Natural killer cell treated with Interleukin-12 subunit alpha and Interleukin-12 subunit beta and Interleukin-15 and Interleukin-18, amount 100 ng/mL, for 72 hours (primary cell): Measurements from ENCODE around the gene MRPS25. TPM values are rescaled to one million over a fixed set of nuclear protein-coding genes. Genes with fewer than 3 reads are reported as not detected.
A peak's percentile ranks its signal among the peaks of the same experiment; 100 is the strongest.

ENCODE experiments used
- ATAC-seq, 2 donors: fragments of 150-1000 bp; cut with Tn5 transposase in 1 of 2; sonication (Bioruptor Pico), chemical (Tn5 transposase) in 1 of 2; 2 replicates each; pipeline ENCODE4 v1.10.0; 2021
- DNase-seq: peaks from one replicate; pipeline ENCODE4 v3.0.0; 2022; ENCODE audit warnings: low spot score
- H3K27ac Mint-ChIP-seq, 2 donors: 1 replicate in 1 of 2; 2 replicates in 1 of 2; pipeline ENCODE4 v1.8.0; 2022; ENCODE audit warnings: mixed read lengths in 2 of 2, mild to moderate bottlenecking in 1 of 2, moderate library complexity in 1 of 2
- H3K27me3 Mint-ChIP-seq, 2 donors: 1 replicate in 1 of 2; 2 replicates in 1 of 2; pipeline ENCODE4 v1.8.0; 2022; ENCODE audit warnings: mixed read lengths in 2 of 2
- H3K36me3 Mint-ChIP-seq: one replicate; pipeline ENCODE4 v1.8.0; 2022; ENCODE audit warnings: mixed read lengths
- H3K4me1 Mint-ChIP-seq, 2 donors: 1 replicate in 1 of 2; 2 replicates in 1 of 2; pipeline ENCODE4 v1.8.0; 2022; ENCODE audit warnings: low read depth in 2 of 2, mixed read lengths in 2 of 2, mild to moderate bottlenecking in 1 of 2
- H3K4me3 Mint-ChIP-seq: one replicate; pipeline ENCODE4 v1.8.0; 2022; ENCODE audit warnings: mixed read lengths
- H3K9me3 Mint-ChIP-seq: 2 replicates; pipeline ENCODE4 v1.8.0; 2022; ENCODE audit warnings: mixed read lengths
- total RNA-seq, 2 donors: library from RNA; stranded (reverse); gene quantifications; one replicate each; pipeline ENCODE4 v1.2.3, GENCODE V29; 2022

Gene MRPS25
- total RNA-seq, 2 donors from 2014 or later, result 41.5 to 117 TPM

GRCh38 chr3:15097891-15098290, 32.8 kb upstream of the MRPS25 start:
- ATAC-seq (peak in 1 of 2 donors; percentile 14), DNase-seq (no peak)
- H3K4me1 Mint-ChIP-seq, result peaks cover 18 to 19% of the 10 kb centered on the region in 2 donors
- peaks cover 10% of the 10 kb centered on the region for H3K36me3 Mint-ChIP-seq
- peak overlapping the region; percentile 93 for H3K4me3 Mint-ChIP-seq
- H3K27ac Mint-ChIP-seq, result peak overlapping the region; percentile 87 to 88
- H3K9me3 Mint-ChIP-seq, result no peaks in the 10 kb centered on the region
- H3K27me3 Mint-ChIP-seq, result peaks cover 0 to 2% of the 10 kb centered on the region in 2 donors

GRCh38 chr3:15096046-15096445, 30.9 kb upstream of the MRPS25 start:
- no peak for ATAC-seq
- H3K4me3 Mint-ChIP-seq, result no peak overlapping the region
- H3K36me3 Mint-ChIP-seq, result peaks cover 10% of the 10 kb centered on the region
- no peak for DNase-seq
- no peaks in the 10 kb centered on the region for H3K9me3 Mint-ChIP-seq
- no peaks in the 10 kb centered on the region for H3K27me3 Mint-ChIP-seq
- H3K27ac Mint-ChIP-seq, result no peak overlapping the region
- peaks cover 18 to 19% of the 10 kb centered on the region in 2 donors for H3K4me1 Mint-ChIP-seq

GRCh38 chr3:15094187-15094875, 29.2 kb upstream of the MRPS25 start:
- Mint-ChIP-seq H3K4me3 (no peak overlapping the region), H3K27me3 (no peaks in the 10 kb centered on the region), H3K9me3 (no peaks in the 10 kb centered on the region), H3K4me1 (peaks cover 13 to 16% of the 10 kb centered on the region in 2 donors), H3K36me3 (peaks cover 10% of the 10 kb centered on the region), H3K27ac (no peak overlapping the region)
- no peak for ATAC-seq
- no peak for DNase-seq

GRCh38 chr3:15092686-15093085, 27.6 kb upstream of the MRPS25 start:
- DNase-seq (no peak), ATAC-seq (no peak)
- no peaks in the 10 kb centered on the region for H3K36me3 Mint-ChIP-seq
- H3K4me1 Mint-ChIP-seq, result peaks cover under 1 to 2% of the 10 kb centered on the region in 2 donors
- H3K9me3 Mint-ChIP-seq, result no peaks in the 10 kb centered on the region
- no peak overlapping the region for H3K27ac Mint-ChIP-seq
- no peak overlapping the region for H3K4me3 Mint-ChIP-seq
- H3K27me3 Mint-ChIP-seq, result no peaks in the 10 kb centered on the region

GRCh38 chr3:15091575-15091974, 26.5 kb upstream of the MRPS25 start:
- no peaks in the 10 kb centered on the region for H3K36me3 Mint-ChIP-seq
- DNase-seq (no peak), ATAC-seq (no peak)
- H3K27me3 Mint-ChIP-seq, result no peaks in the 10 kb centered on the region
- H3K9me3 Mint-ChIP-seq, result no peaks in the 10 kb centered on the region
- H3K4me3 Mint-ChIP-seq, result no peak overlapping the region
- no peak overlapping the region for H3K27ac Mint-ChIP-seq
- H3K4me1 Mint-ChIP-seq, result no peaks in the 10 kb centered on the region

- ATAC-seq (no peak), DNase-seq (no peak)
- H3K36me3 Mint-ChIP-seq, result peaks cover 11% of the 10 kb centered on the region
- H3K4me3 Mint-ChIP-seq, result no peak overlapping the region
- no peaks in the 10 kb centered on the region for H3K27me3 Mint-ChIP-seq
- no peaks in the 10 kb centered on the region for H3K9me3 Mint-ChIP-seq
- no peaks in the 10 kb centered on the region for H3K4me1 Mint-ChIP-seq
- no peak overlapping the region for H3K27ac Mint-ChIP-seq
These were observed 24.1 kb upstream of the MRPS25 start for GRCh38 chr3:15089201-15089600.

GRCh38 chr3:15086699-15087098, 21.6 kb upstream of the MRPS25 start:
- H3K4me1 Mint-ChIP-seq, result peaks cover 2 to 5% of the 10 kb centered on the region in 2 donors
- H3K9me3 Mint-ChIP-seq, result no peaks in the 10 kb centered on the region
- ATAC-seq (no peak), DNase-seq (no peak)
- no peak overlapping the region for H3K4me3 Mint-ChIP-seq
- H3K36me3 Mint-ChIP-seq, result peaks cover 22% of the 10 kb centered on the region
- no peaks in the 10 kb centered on the region for H3K27me3 Mint-ChIP-seq
- no peak overlapping the region for H3K27ac Mint-ChIP-seq

GRCh38 chr3:15086263-15086662, 21.1 kb upstream of the MRPS25 start:
- Mint-ChIP-seq H3K4me1 (peaks cover 2 to 5% of the 10 kb centered on the region in 2 donors), H3K27ac (no peak overlapping the region), H3K27me3 (no peaks in the 10 kb centered on the region), H3K4me3 (no peak overlapping the region), H3K9me3 (no peaks in the 10 kb centered on the region), H3K36me3 (peaks cover 24% of the 10 kb centered on the region)
- ATAC-seq (no peak), DNase-seq (no peak)

GRCh38 chr3:15083252-15083651, 18.1 kb upstream of the MRPS25 start:
- no peaks in the 10 kb centered on the region for H3K27me3 Mint-ChIP-seq
- ATAC-seq (no peak), DNase-seq (no peak)
- peaks cover 2 to 5% of the 10 kb centered on the region in 2 donors for H3K4me1 Mint-ChIP-seq
- no peaks in the 10 kb centered on the region for H3K9me3 Mint-ChIP-seq
- H3K4me3 Mint-ChIP-seq, result no peak overlapping the region
- peak overlapping the region in 1 of 2 donors; percentile 56 for H3K27ac Mint-ChIP-seq
- peaks cover 37% of the 10 kb centered on the region for H3K36me3 Mint-ChIP-seq

- Mint-ChIP-seq H3K4me1 (peaks cover 2 to 5% of the 10 kb centered on the region in 2 donors), H3K27me3 (no peaks in the 10 kb centered on the region), H3K27ac (no peak overlapping the region), H3K4me3 (no peak overlapping the region), H3K9me3 (no peaks in the 10 kb centered on the region), H3K36me3 (peaks cover 46% of the 10 kb centered on the region)
- peak in 1 of 2 donors; percentile 6 for ATAC-seq
- no peak for DNase-seq
These were observed 17.0 kb upstream of the MRPS25 start for GRCh38 chr3:15081960-15082664.

- no peaks in the 10 kb centered on the region for H3K9me3 Mint-ChIP-seq
- peaks cover 2 to 5% of the 10 kb centered on the region in 2 donors for H3K4me1 Mint-ChIP-seq
- ATAC-seq, result no peak
- DNase-seq, result no peak
- H3K4me3 Mint-ChIP-seq, result no peak overlapping the region
- H3K27me3 Mint-ChIP-seq, result no peaks in the 10 kb centered on the region
- no peak overlapping the region for H3K27ac Mint-ChIP-seq
- peaks cover 47% of the 10 kb centered on the region for H3K36me3 Mint-ChIP-seq
These were observed 14.0 kb upstream of the MRPS25 start for GRCh38 chr3:15079091-15079490.

GRCh38 chr3:15074500-15074899, 9.4 kb upstream of the MRPS25 start:
- H3K36me3 Mint-ChIP-seq, result peaks cover 33% of the 10 kb centered on the region
- H3K4me3 Mint-ChIP-seq, result no peak overlapping the region
- H3K27me3 Mint-ChIP-seq, result no peaks in the 10 kb centered on the region
- no peaks in the 10 kb centered on the region for H3K9me3 Mint-ChIP-seq
- no peak for DNase-seq
- no peak for ATAC-seq
- H3K27ac Mint-ChIP-seq, result no peak overlapping the region
- H3K4me1 Mint-ChIP-seq, result peaks cover 0 to 6% of the 10 kb centered on the region in 2 donors

GRCh38 chr3:15071699-15072098, 6.6 kb upstream of the MRPS25 start:
- DNase-seq, result no peak
- H3K27me3 Mint-ChIP-seq, result no peaks in the 10 kb centered on the region
- H3K27ac Mint-ChIP-seq, result no peak overlapping the region
- ATAC-seq, result no peak
- H3K4me3 Mint-ChIP-seq, result no peak overlapping the region
- no peaks in the 10 kb centered on the region for H3K9me3 Mint-ChIP-seq
- peaks cover 0 to 6% of the 10 kb centered on the region in 2 donors for H3K4me1 Mint-ChIP-seq
- peaks cover 20% of the 10 kb centered on the region for H3K36me3 Mint-ChIP-seq

GRCh38 chr3:15069441-15069840, 4.3 kb upstream of the MRPS25 start:
- DNase-seq (no peak), ATAC-seq (no peak)
- Mint-ChIP-seq H3K27ac (no peak overlapping the region), H3K4me3 (no peak overlapping the region), H3K9me3 (no peaks in the 10 kb centered on the region), H3K27me3 (no peaks in the 10 kb centered on the region), H3K36me3 (peaks cover 9% of the 10 kb centered on the region), H3K4me1 (peaks cover 5 to 13% of the 10 kb centered on the region in 2 donors)
